MCF 10A (cell line): ENCODE results near the gene MYL10. TPM values are rescaled to one million over a fixed set of nuclear protein-coding genes. Genes with fewer than 3 reads are reported as not detected.

Experiments
- BruUV-seq: library from RNA; stranded (reverse); fragments of 400-500 nt; replicated peaks from 2 replicates; lab custom pipeline; 2021; lab: Mats Ljungman, UMichigan
- CTCF ChIA-PET: fragments of 300-600 bp; sonication (Branson Sonifier 250); formaldehyde crosslinking; extraction: SDS; loops from one replicate; lab custom pipeline; 2021; ENCODE audit warnings: antibody characterized with exemption, inconsistent platforms; lab: Yijun Ruan, JAX
- POLR2A ChIA-PET: fragments of 300-600, 350-650 bp; sonication (Branson Sonifier 250); formaldehyde crosslinking; extraction: SDS; loops from one replicate; lab custom pipeline; 2020; ENCODE audit warnings: antibody characterized with exemption, inconsistent platforms; lab: Yijun Ruan, JAX
- DNase-seq: peaks from one replicate; pipeline ENCODE4 v3.0.0-alpha.2; 2018; ENCODE audit not compliant: unreplicated experiment
- H3K27ac Mint-ChIP-seq: one replicate; pipeline ENCODE4 v1.8.0; 2022; ENCODE audit warnings: mild to moderate bottlenecking, low read depth, mixed read lengths; ENCODE audit not compliant: unreplicated experiment
- H3K27me3 Mint-ChIP-seq: one replicate; pipeline ENCODE4 v1.8.0; 2022; ENCODE audit warnings: mixed read lengths; ENCODE audit not compliant: insufficient read depth, unreplicated experiment
- H3K36me3 Mint-ChIP-seq: one replicate; pipeline ENCODE4 v1.8.0; 2022; ENCODE audit warnings: mild to moderate bottlenecking, moderate library complexity, mixed read lengths; ENCODE audit not compliant: insufficient read depth, unreplicated experiment
- H3K4me1 Mint-ChIP-seq: one replicate; pipeline ENCODE4 v1.8.0; 2022; ENCODE audit warnings: mixed read lengths; ENCODE audit not compliant: insufficient read depth, unreplicated experiment
- H3K4me3 Mint-ChIP-seq: one replicate; pipeline ENCODE4 v1.8.0; 2022; ENCODE audit warnings: mild to moderate bottlenecking, moderate library complexity, mixed read lengths; ENCODE audit not compliant: unreplicated experiment
- H3K9me3 Mint-ChIP-seq: one replicate; pipeline ENCODE4 v1.8.0; 2022; ENCODE audit warnings: mixed read lengths; ENCODE audit not compliant: unreplicated experiment
- CTCF ChIP-seq: fragments of 200-600 bp; IDR thresholded peaks from one replicate; pipeline ENCODE4 v1.8.0; 2022; ENCODE audit warnings: antibody characterized with exemption, mild to moderate bottlenecking; ENCODE audit not compliant: unreplicated experiment
- intact Hi-C: fragments of 100-400 bp; cut with micrococcal nuclease; formaldehyde crosslinking; loops from 2 replicates; pipeline ENCODE4 v1.14.1; 2022
- total RNA-seq: library from RNA; stranded (reverse); gene quantifications from 2 replicates; pipeline ENCODE4 v1.2.3, GENCODE V29; 2022

MYL10 gene
- total RNA-seq, 1 experiment from 2014 or later = not detected

DNA sequence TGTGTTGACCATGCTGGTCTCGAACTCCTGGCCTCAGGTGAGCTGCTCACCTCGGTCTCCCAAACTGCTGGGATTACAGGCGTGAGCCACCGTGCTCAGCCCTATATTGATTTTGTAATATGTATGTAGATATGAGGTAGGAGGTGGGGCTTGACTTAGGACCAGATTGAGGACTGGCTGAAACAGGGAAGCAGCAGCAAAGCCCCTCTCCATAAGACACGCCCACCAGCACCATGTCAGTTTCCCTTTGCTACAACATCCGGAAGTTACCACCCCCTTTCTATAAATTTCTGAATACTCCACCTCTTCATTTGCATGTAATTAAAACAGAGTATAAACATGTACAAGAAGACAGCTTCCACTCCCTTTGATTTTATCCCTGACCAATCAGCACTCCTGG lies 47.9 kb upstream of the MYL10 start:
- Mint-ChIP-seq H3K36me3 (no peaks in the 10 kb centered on the region), H3K4me3 (no peak overlapping the region), H3K27ac (no peak overlapping the region), H3K9me3 (peaks cover 7% of the 10 kb centered on the region), H3K4me1 (peaks cover 19% of the 10 kb centered on the region), H3K27me3 (no peaks in the 10 kb centered on the region)
- intact Hi-C loops = no loop called here
- ChIA-PET CTCF (interaction anchor here (1.0 kb wide), 1 partner anchor 559 kb away, joined by 3 read pairs; no protein-coding TSS in a partner anchor), POLR2A (no interaction called here)
- TF ChIP-seq CTCF = no peak
- DNase-seq = no peak
- no TSS peak for BruUV-seq

- H3K4me1 Mint-ChIP-seq = peaks cover 11% of the 10 kb centered on the region
- H3K27me3 Mint-ChIP-seq = no peaks in the 10 kb centered on the region
- ChIA-PET POLR2A (no interaction called here), CTCF (interaction anchor here (1.0 kb wide), 1 partner anchor 560 kb away, joined by 3 read pairs; no protein-coding TSS in a partner anchor)
- BruUV-seq = no TSS peak
- DNase-seq = no peak
- intact Hi-C loops = no loop called here
- peaks cover 7% of the 10 kb centered on the region for H3K9me3 Mint-ChIP-seq
- no peaks in the 10 kb centered on the region for H3K36me3 Mint-ChIP-seq
- no peak overlapping the region for H3K4me3 Mint-ChIP-seq
- TF ChIP-seq CTCF = no peak
- no peak overlapping the region for H3K27ac Mint-ChIP-seq
These were observed 47.0 kb upstream of the MYL10 start for GRCh38 chr7:101676062-101676598.

DNA sequence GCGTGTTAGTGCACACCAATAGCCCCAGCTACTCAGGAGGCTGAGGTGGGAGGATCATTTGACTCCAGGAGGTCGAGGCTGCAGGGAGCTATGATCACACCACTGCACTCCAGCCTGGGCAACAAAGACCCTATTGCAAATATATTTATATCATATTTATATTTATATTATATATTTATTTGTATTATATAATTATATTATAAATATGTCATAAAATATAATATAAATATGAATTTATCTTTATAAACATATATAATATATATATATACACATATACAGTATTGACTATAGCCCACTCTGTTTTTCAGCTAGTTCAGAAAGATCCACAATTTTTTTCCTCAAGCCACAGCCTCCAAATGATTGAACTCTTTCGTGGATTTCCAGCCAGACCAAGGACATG lies 45.3 kb upstream of the MYL10 start:
- peaks cover 7% of the 10 kb centered on the region for H3K9me3 Mint-ChIP-seq
- H3K27me3 Mint-ChIP-seq = no peaks in the 10 kb centered on the region
- BruUV-seq = no TSS peak
- POLR2A ChIA-PET = interaction anchor here (0.7 kb wide), 1 partner anchor 29 kb away, joined by 3 read pairs; no protein-coding TSS in a partner anchor
- H3K36me3 Mint-ChIP-seq = no peaks in the 10 kb centered on the region
- H3K4me1 Mint-ChIP-seq = peaks cover 6% of the 10 kb centered on the region
- H3K4me3 Mint-ChIP-seq = no peak overlapping the region
- TF ChIP-seq CTCF = no peak
- DNase-seq = no peak
- no peak overlapping the region for H3K27ac Mint-ChIP-seq
- intact Hi-C loops = no loop called here
- CTCF ChIA-PET = interaction anchor here (0.6 to 1.2 kb wide), 4 partner anchors 69 to 562 kb away, joined by 3 to 4 read pairs (median 4); no protein-coding TSS in a partner anchor

DNA sequence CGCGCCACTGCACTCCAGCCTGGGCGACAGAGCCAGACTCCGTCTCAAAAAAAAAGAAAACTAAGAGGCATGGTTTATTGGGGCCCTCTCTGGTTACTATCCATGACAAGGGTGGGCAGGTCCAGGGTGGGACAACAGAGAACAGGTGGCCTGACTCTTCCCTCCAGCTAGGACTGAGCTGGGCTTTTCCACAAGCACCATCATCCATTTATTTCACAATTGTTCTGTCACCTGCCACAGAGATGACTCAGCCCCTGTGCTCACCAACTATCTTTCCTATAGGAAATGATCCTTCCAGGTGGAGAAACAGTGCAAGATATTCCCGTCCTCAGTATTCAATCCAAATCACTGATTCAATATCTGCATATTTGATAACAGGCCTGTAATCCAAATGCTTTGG lies 44.9 kb upstream of the MYL10 start:
- peak; percentile 60 for DNase-seq
- CTCF ChIA-PET = interaction anchor here (0.7 to 1.2 kb wide), 3 partner anchors 71 to 562 kb away, joined by 3 to 4 read pairs (median 4); no protein-coding TSS in a partner anchor
- no TSS peak for BruUV-seq
- peaks cover 6% of the 10 kb centered on the region for H3K4me1 Mint-ChIP-seq
- TF ChIP-seq CTCF = no peak
- no peak overlapping the region for H3K4me3 Mint-ChIP-seq
- no peaks in the 10 kb centered on the region for H3K36me3 Mint-ChIP-seq
- POLR2A ChIA-PET = no interaction called here
- peaks cover 7% of the 10 kb centered on the region for H3K9me3 Mint-ChIP-seq
- intact Hi-C loops = no loop called here
- no peaks in the 10 kb centered on the region for H3K27me3 Mint-ChIP-seq
- H3K27ac Mint-ChIP-seq = no peak overlapping the region
